Brain microvascular endothelial cell (primary cell): Measurements from ENCODE around the gene CCDC177.
A peak's percentile ranks its signal among the peaks of the same experiment; 100 is the strongest.

Source experiments
- DNase-seq: peaks from one replicate; pipeline ENCODE4 v3.0.0-alpha.2; 2020
- H3K27ac ChIP-seq: fragments of 250-450 bp; sonication (Bioruptor Pico); 2 replicates; pipeline ENCODE4 v1.5.1; 2020; ENCODE audit warnings: mild to moderate bottlenecking, moderate library complexity
- H3K27me3 ChIP-seq: fragments of 250-450 bp; sonication (Bioruptor Pico); replicated peaks from 2 replicates; pipeline ENCODE4 v1.5.1; 2020; ENCODE audit warnings: mild to moderate bottlenecking
- H3K36me3 ChIP-seq: fragments of 250-450 bp; sonication (Bioruptor Pico); replicated peaks from 2 replicates; pipeline ENCODE4 v1.5.1; 2020; ENCODE audit warnings: mild to moderate bottlenecking
- H3K4me3 ChIP-seq: 2 replicates; pipeline ENCODE4 v1.5.1; 2011; ENCODE audit warnings: low read depth, mild to moderate bottlenecking, control low read depth, low read length, moderate library complexity
- CTCF ChIP-seq: IDR thresholded peaks from 2 replicates; pipeline ENCODE4 v1.5.1; 2011; ENCODE audit warnings: low read depth, mild to moderate bottlenecking, moderate library complexity, low read length, control low read depth, inconsistent platforms; ENCODE audit errors: missing control alignments
- in situ Hi-C: cut with HindIII; loops from 2 replicates; pipeline ENCODE4 v1.10.0; 2017; ENCODE audit warnings: low sequenced_read_pairs, low pct_ligation_motif_present

The CCDC177 gene

GRCh38 chr14:69543341-69544115, 31.1 kb downstream of the CCDC177 start:
- in situ Hi-C loops = no loop called here
- Histone ChIP-seq H3K27ac (no peak overlapping the region), H3K27me3 (no peaks in the 10 kb centered on the region), H3K36me3 (no peaks in the 10 kb centered on the region), H3K4me3 (no peak overlapping the region)
- peak; percentile 88 for DNase-seq
- TF ChIP-seq CTCF = no peak

DNA sequence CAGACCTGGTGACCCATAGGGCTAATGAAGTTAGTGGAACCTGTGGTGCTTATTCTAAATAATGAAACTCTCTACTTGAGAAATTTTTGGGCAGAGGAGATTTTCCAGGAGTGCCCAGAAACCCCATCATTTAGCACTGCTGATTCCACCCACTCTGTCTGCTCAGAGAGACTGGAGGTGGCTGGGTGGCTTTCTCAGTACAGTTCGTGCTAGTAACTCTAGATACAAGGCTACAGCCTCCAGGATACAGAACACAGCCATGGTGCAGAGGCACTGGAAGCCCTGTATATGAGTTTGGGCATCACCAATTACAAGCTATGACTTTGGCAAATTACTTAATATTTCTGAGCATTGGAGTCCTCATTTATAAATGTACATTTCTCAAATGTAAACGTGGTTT, 32.4 kb downstream of the CCDC177 start:
- no peak for TF ChIP-seq CTCF
- H3K27me3 ChIP-seq = no peaks in the 10 kb centered on the region

GRCh38 chr14:69540654-69541335, 33.9 kb downstream of the CCDC177 start:
- Histone ChIP-seq H3K36me3 (no peaks in the 10 kb centered on the region), H3K27me3 (no peaks in the 10 kb centered on the region), H3K4me3 (no peak overlapping the region), H3K27ac (no peak overlapping the region)
- no peak for TF ChIP-seq CTCF
- no peak for DNase-seq
- in situ Hi-C loops = no loop called here

More for the DNA sequence above, 32.4 kb downstream of the CCDC177 start:
- Histone ChIP-seq H3K36me3 (no peaks in the 10 kb centered on the region), H3K4me3 (no peak overlapping the region), H3K27ac (no peak overlapping the region)
- in situ Hi-C loops = no loop called here
- DNase-seq = no peak

DNA sequence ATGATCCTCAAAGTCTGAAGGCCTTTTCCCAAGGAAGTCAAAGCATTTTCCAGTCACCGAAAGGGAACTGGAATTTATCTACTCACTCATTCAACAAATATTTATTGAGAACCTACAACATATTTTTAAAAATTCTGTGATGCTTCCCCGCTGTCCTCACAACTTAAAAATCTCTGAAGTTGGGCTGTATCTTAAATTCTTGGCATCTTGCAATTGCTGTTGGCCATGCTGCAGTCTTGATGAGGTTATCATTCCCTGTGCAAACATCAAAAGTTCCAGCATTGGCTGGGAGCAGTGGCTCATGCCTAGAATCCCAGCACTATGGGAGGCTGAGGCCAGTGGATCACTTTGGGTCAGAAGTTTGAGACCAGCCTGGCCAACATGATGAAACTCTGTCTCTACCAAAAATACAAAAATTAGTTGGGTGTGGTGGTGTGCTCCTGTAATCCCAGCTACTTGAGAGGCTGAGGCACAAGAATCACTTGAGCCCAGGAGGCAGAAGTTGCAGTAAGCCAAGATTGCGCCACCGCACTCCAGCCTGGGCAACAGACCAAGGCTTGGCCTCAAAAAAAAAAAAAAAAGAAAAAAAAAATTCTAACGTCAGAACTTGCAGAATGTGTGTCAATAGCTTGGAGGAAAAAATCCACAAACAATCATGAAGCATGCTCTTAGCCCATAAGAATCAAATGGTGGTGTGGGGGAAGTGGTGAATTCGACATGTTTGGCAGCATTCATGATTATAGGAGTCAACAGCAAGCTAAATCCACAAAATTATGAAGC, 34.9 kb downstream of the CCDC177 start:
- H3K27me3 ChIP-seq = no peaks in the 10 kb centered on the region
- no peak for DNase-seq
- no peaks in the 10 kb centered on the region for H3K36me3 ChIP-seq
- TF ChIP-seq CTCF = no peak
- H3K4me3 ChIP-seq = no peak overlapping the region
- in situ Hi-C loops = no loop called here
- no peak overlapping the region for H3K27ac ChIP-seq

- DNase-seq = no peak
- H3K27me3 ChIP-seq = no peaks in the 10 kb centered on the region
- TF ChIP-seq CTCF = no peak
- no peak overlapping the region for H3K27ac ChIP-seq
- no peak overlapping the region for H3K4me3 ChIP-seq
- in situ Hi-C loops = no loop called here
- no peaks in the 10 kb centered on the region for H3K36me3 ChIP-seq
Observed at GRCh38 chr14:69538766-69539165, 35.9 kb downstream of the CCDC177 start.
